ENCODE measurements around the gene MAGI2. TPM values are rescaled to one million over a fixed set of nuclear protein-coding genes. Genes with fewer than 3 reads are reported as not detected.

The MAGI2 gene
- total RNA-seq, 1 donor from 2014 or later: 13.3 TPM

DNA sequence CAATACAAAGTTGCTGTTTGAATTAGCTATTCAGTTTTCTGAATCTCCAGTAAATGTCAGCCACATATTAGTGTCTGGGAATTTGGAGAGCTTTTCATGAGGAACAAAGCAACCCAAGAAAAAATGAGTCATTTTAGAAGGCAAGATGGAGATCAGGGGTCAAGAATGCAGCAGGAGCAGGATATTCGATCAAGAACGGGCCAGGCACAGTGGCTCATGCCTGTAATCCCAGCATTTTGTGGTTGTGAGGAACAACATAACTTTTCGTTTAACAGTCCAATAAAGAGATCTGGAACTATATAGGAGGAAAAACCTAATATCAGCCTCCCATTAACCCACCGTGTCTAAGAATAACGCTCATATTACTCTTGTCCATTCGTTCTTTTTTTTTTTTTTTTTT is 600.5 kb downstream of the MAGI2 start:
- DNase-seq (ENCODE audit: extremely low spot score, unreplicated experiment): no peak
- Mint-ChIP-seq H3K9me3 (no peaks in the 10 kb centered on the region), H3K27me3 (no peaks in the 10 kb centered on the region), H3K4me1 (ENCODE audit: unreplicated experiment) (peaks cover 4% of the 10 kb centered on the region), H3K4me3 (no peak overlapping the region), H3K27ac (no peak overlapping the region), H3K36me3 (no peaks in the 10 kb centered on the region)
- TF ChIP-seq, protein P1, sequence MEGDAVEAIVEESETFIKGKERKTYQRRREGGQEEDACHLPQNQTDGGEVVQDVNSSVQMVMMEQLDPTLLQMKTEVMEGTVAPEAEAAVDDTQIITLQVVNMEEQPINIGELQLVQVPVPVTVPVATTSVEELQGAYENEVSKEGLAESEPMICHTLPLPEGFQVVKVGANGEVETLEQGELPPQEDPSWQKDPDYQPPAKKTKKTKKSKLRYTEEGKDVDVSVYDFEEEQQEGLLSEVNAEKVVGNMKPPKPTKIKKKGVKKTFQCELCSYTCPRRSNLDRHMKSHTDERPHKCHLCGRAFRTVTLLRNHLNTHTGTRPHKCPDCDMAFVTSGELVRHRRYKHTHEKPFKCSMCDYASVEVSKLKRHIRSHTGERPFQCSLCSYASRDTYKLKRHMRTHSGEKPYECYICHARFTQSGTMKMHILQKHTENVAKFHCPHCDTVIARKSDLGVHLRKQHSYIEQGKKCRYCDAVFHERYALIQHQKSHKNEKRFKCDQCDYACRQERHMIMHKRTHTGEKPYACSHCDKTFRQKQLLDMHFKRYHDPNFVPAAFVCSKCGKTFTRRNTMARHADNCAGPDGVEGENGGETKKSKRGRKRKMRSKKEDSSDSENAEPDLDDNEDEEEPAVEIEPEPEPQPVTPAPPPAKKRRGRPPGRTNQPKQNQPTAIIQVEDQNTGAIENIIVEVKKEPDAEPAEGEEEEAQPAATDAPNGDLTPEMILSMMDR (conservative IDR thresholded peaks at IDR 0.05): no peak

DNA sequence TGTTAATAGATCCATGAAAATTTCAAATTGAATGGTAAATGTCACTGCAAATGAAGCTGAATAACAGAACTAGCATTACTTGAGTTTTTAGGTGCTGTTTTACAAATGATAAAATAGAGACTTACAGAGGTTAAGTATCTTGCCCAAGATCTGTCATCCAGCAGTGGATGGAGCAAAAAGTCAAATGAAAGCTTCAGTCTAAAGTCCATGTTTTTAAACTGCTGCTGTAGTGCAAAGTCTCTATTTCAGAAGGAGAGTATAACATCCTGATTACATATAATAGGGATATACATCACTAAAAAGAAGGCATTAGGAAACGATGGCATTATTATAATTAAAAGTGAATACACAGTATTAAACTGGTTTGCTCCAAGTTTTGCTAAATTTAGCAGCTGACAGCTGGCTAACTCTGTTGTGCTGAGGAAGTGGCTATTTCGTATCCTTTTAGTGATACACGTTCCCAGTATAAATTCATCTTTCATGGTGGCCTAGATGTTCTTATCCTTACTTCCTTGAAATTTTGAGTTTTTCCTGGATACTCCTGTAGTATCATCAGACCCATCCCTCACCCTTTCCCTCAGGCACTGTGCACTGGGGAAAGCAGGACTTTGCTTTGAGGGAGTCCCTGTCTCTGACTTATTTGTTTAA is 603.2 kb downstream of the MAGI2 start:
- no peaks in the 10 kb centered on the region for H3K9me3 Mint-ChIP-seq
- H3K27ac Mint-ChIP-seq: no peak overlapping the region

DNA sequence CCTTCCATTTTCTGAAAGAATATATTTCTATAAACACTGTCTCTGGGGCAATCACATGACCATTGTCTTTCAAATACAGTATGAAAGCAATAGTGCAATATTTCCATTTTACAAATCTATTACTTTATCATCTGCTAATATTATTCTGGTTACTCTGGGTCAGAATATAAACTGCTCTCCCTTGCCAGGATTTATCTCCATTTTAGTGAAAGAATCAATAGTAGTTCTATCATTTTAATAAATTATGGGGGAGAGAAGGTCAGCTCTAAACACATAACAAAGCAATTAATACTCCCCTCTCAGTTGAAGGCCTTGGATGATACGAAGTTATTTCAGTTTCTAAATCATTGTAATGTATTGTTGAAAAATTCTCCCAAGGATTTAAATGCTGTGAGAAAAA is 608.3 kb downstream of the MAGI2 start:
- H3K27ac Mint-ChIP-seq: no peak overlapping the region
- peaks cover 9% of the 10 kb centered on the region for H3K9me3 Mint-ChIP-seq
- H3K4me1 Mint-ChIP-seq (ENCODE audit: unreplicated experiment): peaks cover 3% of the 10 kb centered on the region
- H3K36me3 Mint-ChIP-seq: no peaks in the 10 kb centered on the region
- H3K27me3 Mint-ChIP-seq: peaks cover 3% of the 10 kb centered on the region
- H3K4me3 Mint-ChIP-seq: no peak overlapping the region
- TF ChIP-seq, protein P1 (conservative IDR thresholded peaks at IDR 0.05): no peak
- DNase-seq (ENCODE audit: extremely low spot score, unreplicated experiment): no peak

More for the DNA sequence above, 603.2 kb downstream of the MAGI2 start:
- Mint-ChIP-seq H3K36me3 (no peaks in the 10 kb centered on the region), H3K4me3 (no peak overlapping the region), H3K27me3 (no peaks in the 10 kb centered on the region), H3K4me1 (ENCODE audit: unreplicated experiment) (peaks cover 4% of the 10 kb centered on the region)
- TF ChIP-seq, protein P1 (conservative IDR thresholded peaks at IDR 0.05): no peak
- no peak for DNase-seq (ENCODE audit: extremely low spot score, unreplicated experiment)

DNA sequence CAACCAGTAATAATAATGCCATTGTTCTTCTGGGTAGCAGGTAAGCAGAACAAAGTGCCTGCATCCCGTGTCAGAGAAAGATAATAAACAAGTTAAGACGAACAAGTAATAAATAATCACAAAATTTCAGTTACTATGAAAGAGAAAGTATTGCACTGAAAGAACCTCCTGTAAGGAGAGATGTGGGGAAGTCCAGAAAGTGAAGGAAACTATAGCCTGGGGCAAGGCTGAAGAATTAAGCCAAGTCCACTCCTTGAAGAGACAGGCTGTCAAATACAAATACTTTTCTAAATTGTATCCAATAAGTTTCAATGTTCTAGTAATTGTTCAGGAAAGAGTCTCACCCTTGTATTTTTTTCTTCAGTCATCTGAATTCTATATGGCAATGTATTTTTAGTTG is 611.4 kb downstream of the MAGI2 start:
- Mint-ChIP-seq H3K9me3 (peaks cover 9% of the 10 kb centered on the region), H3K27ac (no peak overlapping the region), H3K36me3 (no peaks in the 10 kb centered on the region), H3K4me1 (ENCODE audit: unreplicated experiment) (peaks cover 3% of the 10 kb centered on the region), H3K4me3 (no peak overlapping the region), H3K27me3 (peaks cover 3% of the 10 kb centered on the region)
- DNase-seq (ENCODE audit: extremely low spot score, unreplicated experiment): no peak
- TF ChIP-seq, protein P1 (conservative IDR thresholded peaks at IDR 0.05): no peak

DNA sequence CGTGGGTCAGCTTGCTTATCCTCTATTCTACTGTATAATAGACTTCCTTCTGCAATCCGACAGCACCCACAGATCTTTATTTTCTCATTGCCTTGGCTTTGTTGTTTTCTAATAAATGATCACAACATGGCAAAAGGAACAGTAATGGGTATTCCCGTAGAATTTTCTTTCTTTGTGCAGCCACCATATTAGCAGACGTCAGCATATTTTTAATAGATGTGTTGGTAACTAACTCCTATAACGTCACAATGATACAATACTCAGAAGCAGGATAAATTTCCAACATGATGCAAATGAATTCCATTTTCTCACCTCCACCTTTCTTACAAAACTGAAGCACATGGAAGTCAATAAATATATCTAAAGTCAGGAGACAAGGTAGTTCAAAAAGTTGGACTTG is 617.6 kb downstream of the MAGI2 start:
- H3K4me3 Mint-ChIP-seq: no peak overlapping the region
- TF ChIP-seq, protein P1 (conservative IDR thresholded peaks at IDR 0.05): no peak
- DNase-seq (ENCODE audit: extremely low spot score, unreplicated experiment): no peak
- H3K36me3 Mint-ChIP-seq: no peaks in the 10 kb centered on the region
- H3K27ac Mint-ChIP-seq: no peak overlapping the region
- H3K9me3 Mint-ChIP-seq: peaks cover 9% of the 10 kb centered on the region
- H3K4me1 Mint-ChIP-seq (ENCODE audit: unreplicated experiment): no peaks in the 10 kb centered on the region
- no peaks in the 10 kb centered on the region for H3K27me3 Mint-ChIP-seq
